HCT116 (cell line): Measurements from ENCODE around the gene SP7.

Source experiments
- CTCF ChIP-seq, 3 experiments: fragments of 200-600 bp in 1 of 3; sonication (generic) in 1 of 3; IDR thresholded peaks in 2 of 3; conservative IDR thresholded peaks in 1 of 3; 2 replicates each; pipeline ENCODE4 v1.5.1; 2012 to 2017; ENCODE audit warnings: low read depth in 2 of 3, low read length in 2 of 3, antibody characterized with exemption in 1 of 3, borderline replicate concordance in 1 of 3, control low read depth in 1 of 3, mild to moderate bottlenecking in 1 of 3, mixed read lengths in 1 of 3, mixed run types in 1 of 3, moderate library complexity in 1 of 3; ENCODE audit not compliant: insufficient read depth in 1 of 3
- EGR1 ChIP-seq: IDR thresholded peaks from 2 replicates; pipeline ENCODE4 v1.6.1; 2012; ENCODE audit warnings: low read depth
- EZH2 ChIP-seq: fragments of 200-600 bp; sonication (generic); IDR thresholded peaks from 2 replicates; pipeline ENCODE4 v1.6.1; 2017; ENCODE audit warnings: antibody characterized with exemption, mixed run types
- JUND ChIP-seq: IDR thresholded peaks from 2 replicates; pipeline ENCODE4 v1.6.1; 2012
- POLR2A ChIP-seq: IDR thresholded peaks from 2 replicates; pipeline ENCODE4 v1.7.0; 2011; ENCODE audit warnings: borderline replicate concordance; ENCODE audit not compliant: insufficient read depth, insufficient read length; ENCODE audit errors: extremely low read depth
- POLR2AphosphoS5 ChIP-seq: IDR thresholded peaks from 2 replicates; pipeline ENCODE4 v1.6.1; 2011; ENCODE audit warnings: mild to moderate bottlenecking, low read depth, low read length, moderate library complexity
- RAD21 ChIP-seq: IDR thresholded peaks from 2 replicates; pipeline ENCODE4 v1.6.1; 2012; ENCODE audit warnings: low read depth, mild to moderate bottlenecking
- REST ChIP-seq: IDR thresholded peaks from 2 replicates; pipeline ENCODE4 v1.6.1; 2012; ENCODE audit warnings: low read depth
- SP1 ChIP-seq: IDR thresholded peaks from 2 replicates; pipeline ENCODE4 v1.6.1; 2012; ENCODE audit warnings: low read depth
- TCF7L2 ChIP-seq: IDR thresholded peaks from 2 replicates; pipeline ENCODE4 v1.7.0; 2011; ENCODE audit warnings: borderline replicate concordance, inconsistent platforms; ENCODE audit not compliant: insufficient read depth, insufficient read length; ENCODE audit errors: extremely low read depth

- TF ChIP-seq CTCF (IDR thresholded peaks at IDR 0.05 in 2 of 3, conservative IDR thresholded peaks at IDR 0.05 in 1 of 3; ENCODE audit: borderline replicate concordance in 1 of 3, insufficient read depth in 1 of 3, low read depth in 2 of 3, low read length in 2 of 3): no peak
- TF ChIP-seq POLR2AphosphoS5: no peak
- no peak for TF ChIP-seq RAD21
- no peak for TF ChIP-seq EZH2
- TF ChIP-seq SP1: no peak
- TF ChIP-seq JUND: no peak
- no peak for TF ChIP-seq POLR2A
- no peak for TF ChIP-seq EGR1
- TF ChIP-seq TCF7L2: no peak
- no peak for TF ChIP-seq REST
Observed at GRCh38 chr12:53376747-53377146, 40.6 kb upstream of the SP7 start.
